Glutamatergic neuron (in vitro differentiated cells): ENCODE results near the gene APOA5. TPM values are rescaled to one million over a fixed set of nuclear protein-coding genes. Genes with fewer than 3 reads are reported as not detected.
A peak's percentile ranks its signal among the peaks of the same experiment; 100 is the strongest.

ENCODE experiments used
- DNase-seq: peaks from one replicate; pipeline ENCODE4 v3.0.0; 2022
- H3K27ac Mint-ChIP-seq: one replicate; pipeline ENCODE4 v1.8.0; 2020; ENCODE audit warnings: mild to moderate bottlenecking, mixed read lengths, inconsistent platforms; ENCODE audit not compliant: unreplicated experiment
- H3K27me3 Mint-ChIP-seq: one replicate; pipeline ENCODE4 v1.8.0; 2020; ENCODE audit warnings: mild to moderate bottlenecking, moderate library complexity, mixed read lengths, inconsistent platforms; ENCODE audit not compliant: unreplicated experiment
- H3K36me3 Mint-ChIP-seq: one replicate; pipeline ENCODE4 v1.8.0; 2020; ENCODE audit warnings: mild to moderate bottlenecking, mixed read lengths, inconsistent platforms; ENCODE audit not compliant: unreplicated experiment
- H3K4me1 Mint-ChIP-seq: one replicate; pipeline ENCODE4 v1.8.0; 2020; ENCODE audit warnings: mild to moderate bottlenecking, low read depth, mixed read lengths, inconsistent platforms; ENCODE audit not compliant: unreplicated experiment
- H3K4me3 Mint-ChIP-seq: one replicate; pipeline ENCODE4 v1.8.0; 2020; ENCODE audit warnings: mild to moderate bottlenecking, mixed read lengths, inconsistent platforms; ENCODE audit not compliant: unreplicated experiment
- H3K9me3 Mint-ChIP-seq: one replicate; pipeline ENCODE4 v1.8.0; 2020; ENCODE audit warnings: mild to moderate bottlenecking, moderate library complexity, mixed read lengths, inconsistent platforms; ENCODE audit not compliant: unreplicated experiment
- CTCF ChIP-seq: fragments of 200-600 bp; sonication (generic); IDR thresholded peaks from one replicate; pipeline ENCODE4 v1.5.0; 2021; ENCODE audit not compliant: partially characterized antibody, unreplicated experiment
- total RNA-seq: library from RNA; stranded (reverse); fragmentation: NEBNext Ultra II Directional; extraction: Animal tissue kit (Norgen Biotek cat#: 25700); gene quantifications from one replicate; pipeline ENCODE4 v1.2.1, GENCODE V29; 2021; ENCODE audit not compliant: unreplicated experiment

The APOA5 gene
- total RNA-seq, 1 donor from 2014 or later: not detected

GRCh38 chr11:116791002-116791812, 472 bp downstream of the APOA5 start:
- H3K4me1 Mint-ChIP-seq: peaks cover 10% of the 10 kb centered on the region
- peaks cover 12% of the 10 kb centered on the region for H3K27me3 Mint-ChIP-seq
- DNase-seq: peak; percentile 94
- peaks cover 3% of the 10 kb centered on the region for H3K9me3 Mint-ChIP-seq
- TF ChIP-seq CTCF: peak; percentile 88
- H3K4me3 Mint-ChIP-seq: no peak overlapping the region
- no peaks in the 10 kb centered on the region for H3K36me3 Mint-ChIP-seq
- no peak overlapping the region for H3K27ac Mint-ChIP-seq

- Mint-ChIP-seq H3K4me3 (no peak overlapping the region), H3K27me3 (peaks cover 12% of the 10 kb centered on the region), H3K4me1 (peaks cover 10% of the 10 kb centered on the region), H3K27ac (no peak overlapping the region), H3K9me3 (peaks cover 3% of the 10 kb centered on the region), H3K36me3 (no peaks in the 10 kb centered on the region)
- no peak for DNase-seq
- TF ChIP-seq CTCF: no peak
Observed at GRCh38 chr11:116790167-116791001, 1.3 kb downstream of the APOA5 start.

GRCh38 chr11:116788975-116789374, 2.7 kb downstream of the APOA5 start:
- Mint-ChIP-seq H3K36me3 (no peaks in the 10 kb centered on the region), H3K4me3 (peak overlapping the region; percentile 87), H3K4me1 (peaks cover 10% of the 10 kb centered on the region), H3K27ac (no peak overlapping the region), H3K27me3 (peaks cover 12% of the 10 kb centered on the region), H3K9me3 (peaks cover 3% of the 10 kb centered on the region)
- TF ChIP-seq CTCF: no peak
- DNase-seq: no peak

DNA sequence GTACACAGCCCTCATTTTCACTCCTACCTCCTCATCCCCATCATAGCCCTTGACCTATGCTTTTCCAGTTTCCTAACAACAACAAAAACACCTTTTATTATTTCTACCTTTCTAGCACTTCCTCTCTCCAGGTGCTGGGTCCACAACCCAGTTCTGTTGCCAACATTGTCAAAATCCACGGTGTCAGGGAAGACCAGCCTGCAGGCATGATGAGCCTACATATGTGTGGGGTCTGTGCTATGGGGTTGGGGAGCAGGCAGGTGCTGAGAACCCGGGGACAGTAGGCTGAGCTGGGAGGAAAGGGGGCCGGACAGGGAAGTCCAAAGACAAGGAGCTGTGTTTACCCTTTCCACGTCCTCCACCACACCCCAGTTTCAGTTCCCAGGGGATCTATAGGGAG, 3.1 kb downstream of the APOA5 start:
- Mint-ChIP-seq H3K4me1 (peaks cover 10% of the 10 kb centered on the region), H3K36me3 (no peaks in the 10 kb centered on the region), H3K27me3 (peaks cover 12% of the 10 kb centered on the region), H3K9me3 (peaks cover 3% of the 10 kb centered on the region), H3K27ac (peak overlapping the region; percentile 97), H3K4me3 (peak overlapping the region; percentile 87)
- DNase-seq: no peak
- no peak for TF ChIP-seq CTCF
